A673 (cell line): ENCODE measurements around the gene PRR15. TPM values are rescaled to one million over a fixed set of nuclear protein-coding genes. Genes with fewer than 3 reads are reported as not detected.

Experiments used
- BruUV-seq: library from RNA; stranded (reverse); fragments of 400-500 nt; replicated peaks from 2 replicates; lab custom pipeline; 2021; lab: Mats Ljungman, UMichigan
- CTCF ChIA-PET: fragments of 300-600 bp; sonication (Branson Sonifier 250); formaldehyde crosslinking; loops from one replicate; lab custom pipeline; 2022; ENCODE audit warnings: antibody characterized with exemption; lab: Charles Lee
- POLR2A ChIA-PET: fragments of 300-600 bp; sonication (Branson Sonifier 250); formaldehyde crosslinking; loops from one replicate; lab custom pipeline; 2022; ENCODE audit warnings: antibody characterized with exemption; ENCODE audit not compliant: low non-redundant PET; lab: Charles Lee
- DNase-seq: peaks from one replicate; pipeline ENCODE4 v3.0.0-alpha.2; 2015; ENCODE audit warnings: low spot score
- H3K27ac ChIP-seq: fragments of 200-600 bp; sonication (generic); 2 replicates; pipeline ENCODE4 v1.5.1; 2016; ENCODE audit warnings: mixed run types, low read depth, mild to moderate bottlenecking, mixed read lengths, antibody characterized with exemption, low read length; ENCODE audit not compliant: poor library complexity, severe bottlenecking
- H3K27me3 ChIP-seq: fragments of 200-600 bp; sonication (generic); replicated peaks from 2 replicates; pipeline ENCODE4 v1.6.1; 2017; ENCODE audit warnings: mixed run types, low read depth, mild to moderate bottlenecking, mixed read lengths, antibody characterized with exemption, low read length; ENCODE audit not compliant: insufficient read depth, poor library complexity
- H3K36me3 ChIP-seq: fragments of 200-600 bp; sonication (generic); 2 replicates; pipeline ENCODE4 v1.6.1; 2016; ENCODE audit warnings: mixed run types, mild to moderate bottlenecking, mixed read lengths, antibody characterized with exemption, low read length; ENCODE audit not compliant: insufficient read depth, poor library complexity, severe bottlenecking
- H3K4me1 ChIP-seq: fragments of 200-600 bp; sonication (generic); 2 replicates; pipeline ENCODE4 v1.6.1; 2017; ENCODE audit warnings: mixed run types, mild to moderate bottlenecking, mixed read lengths, antibody characterized with exemption, low read length; ENCODE audit not compliant: insufficient read depth, poor library complexity, severe bottlenecking
- H3K4me3 ChIP-seq: fragments of 200-600 bp; sonication (generic); 2 replicates; pipeline ENCODE4 v1.5.1; 2016; ENCODE audit warnings: low read depth, mixed run types, mild to moderate bottlenecking, mixed read lengths, low read length; ENCODE audit not compliant: poor library complexity, severe bottlenecking
- H3K9me3 ChIP-seq: fragments of 200-600 bp; sonication (generic); 2 replicates; pipeline ENCODE4 v1.6.1; 2016; ENCODE audit warnings: mixed run types, low read depth, mild to moderate bottlenecking, mixed read lengths, antibody characterized with exemption, low read length; ENCODE audit not compliant: poor library complexity, severe bottlenecking
- EZH2 ChIP-seq: fragments of 200-600 bp; sonication (generic); IDR thresholded peaks from 2 replicates; pipeline ENCODE4 v1.6.1; 2017; ENCODE audit warnings: borderline replicate concordance, low read depth, mild to moderate bottlenecking, mixed read lengths, antibody characterized with exemption, low read length; ENCODE audit not compliant: poor library complexity, severe bottlenecking
- intact Hi-C: fragments of 100-400 bp; cut with micrococcal nuclease; formaldehyde crosslinking; loops from one replicate; pipeline ENCODE4 v1.10.0; 2022; ENCODE audit not compliant: unreplicated experiment
- total RNA-seq: library from RNA; stranded (reverse); gene quantifications from 2 replicates; pipeline ENCODE4 v1.2.3, GENCODE V29; 2021
- TF ChIP-seq, protein P1 (sequence below): fragments of 300-800, 200-600 bp; sonication (generic); conservative IDR thresholded peaks from 2 replicates; pipeline ENCODE4 v1.5.1; 2017; ENCODE audit warnings: low read depth, mild to moderate bottlenecking, antibody characterized with exemption, low read length, moderate library complexity, mixed read lengths

PRR15 gene
- total RNA-seq, 1 experiment from 2014 or later = 0.17 TPM

DNA sequence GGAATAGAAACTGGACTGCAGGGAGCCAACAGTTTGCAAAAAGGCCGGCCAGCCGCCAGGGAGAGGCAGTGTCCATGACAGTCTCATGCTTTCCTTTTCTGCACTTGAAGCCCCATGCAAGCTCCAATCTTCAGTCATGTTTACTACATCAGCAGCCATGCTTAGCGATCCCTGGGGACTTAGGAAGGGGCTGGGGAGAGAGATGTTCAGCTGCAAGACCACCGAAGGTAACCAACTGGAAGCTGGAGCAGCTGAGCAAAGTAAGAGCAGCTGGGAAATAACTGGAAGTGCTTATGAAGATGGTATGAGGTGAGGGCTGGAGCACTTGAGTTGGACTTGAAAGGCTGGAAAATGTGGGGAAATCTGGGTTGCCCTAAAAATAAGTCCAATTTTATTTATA is 37.0 kb downstream of the PRR15 start:
- Histone ChIP-seq H3K27ac (no peak overlapping the region), H3K27me3 (no peaks in the 10 kb centered on the region), H3K4me3 (no peak overlapping the region), H3K36me3 (no peaks in the 10 kb centered on the region), H3K4me1 (no peaks in the 10 kb centered on the region), H3K9me3 (no peaks in the 10 kb centered on the region)
- TF ChIP-seq, protein P1, sequence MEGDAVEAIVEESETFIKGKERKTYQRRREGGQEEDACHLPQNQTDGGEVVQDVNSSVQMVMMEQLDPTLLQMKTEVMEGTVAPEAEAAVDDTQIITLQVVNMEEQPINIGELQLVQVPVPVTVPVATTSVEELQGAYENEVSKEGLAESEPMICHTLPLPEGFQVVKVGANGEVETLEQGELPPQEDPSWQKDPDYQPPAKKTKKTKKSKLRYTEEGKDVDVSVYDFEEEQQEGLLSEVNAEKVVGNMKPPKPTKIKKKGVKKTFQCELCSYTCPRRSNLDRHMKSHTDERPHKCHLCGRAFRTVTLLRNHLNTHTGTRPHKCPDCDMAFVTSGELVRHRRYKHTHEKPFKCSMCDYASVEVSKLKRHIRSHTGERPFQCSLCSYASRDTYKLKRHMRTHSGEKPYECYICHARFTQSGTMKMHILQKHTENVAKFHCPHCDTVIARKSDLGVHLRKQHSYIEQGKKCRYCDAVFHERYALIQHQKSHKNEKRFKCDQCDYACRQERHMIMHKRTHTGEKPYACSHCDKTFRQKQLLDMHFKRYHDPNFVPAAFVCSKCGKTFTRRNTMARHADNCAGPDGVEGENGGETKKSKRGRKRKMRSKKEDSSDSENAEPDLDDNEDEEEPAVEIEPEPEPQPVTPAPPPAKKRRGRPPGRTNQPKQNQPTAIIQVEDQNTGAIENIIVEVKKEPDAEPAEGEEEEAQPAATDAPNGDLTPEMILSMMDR = no peak
- TF ChIP-seq EZH2 = no peak
- intact Hi-C loops = no loop called here
- BruUV-seq = no TSS peak
- no peak for DNase-seq
- ChIA-PET CTCF (no interaction called here), POLR2A (no interaction called here)

DNA sequence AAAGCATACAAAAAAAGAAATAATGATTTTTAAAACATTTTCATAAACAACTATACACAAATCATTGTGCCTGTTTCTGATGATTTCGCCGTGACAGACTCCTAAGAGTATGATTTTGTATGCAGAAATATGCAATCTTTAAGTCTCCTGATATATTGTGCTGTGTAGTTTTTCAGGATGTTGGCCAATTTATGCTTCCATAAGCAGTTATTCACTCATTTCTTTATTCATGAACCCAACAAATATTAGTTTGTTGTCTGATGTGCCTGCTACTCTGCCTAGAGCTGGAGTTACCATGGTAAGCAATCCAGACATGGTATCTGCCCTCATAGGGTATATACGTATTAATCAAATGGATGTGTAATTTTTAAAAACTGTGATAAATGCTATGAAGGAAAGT is 40.4 kb downstream of the PRR15 start:
- intact Hi-C loops = no loop called here
- TF ChIP-seq EZH2 = no peak
- TF ChIP-seq, protein P1 = no peak

DNA sequence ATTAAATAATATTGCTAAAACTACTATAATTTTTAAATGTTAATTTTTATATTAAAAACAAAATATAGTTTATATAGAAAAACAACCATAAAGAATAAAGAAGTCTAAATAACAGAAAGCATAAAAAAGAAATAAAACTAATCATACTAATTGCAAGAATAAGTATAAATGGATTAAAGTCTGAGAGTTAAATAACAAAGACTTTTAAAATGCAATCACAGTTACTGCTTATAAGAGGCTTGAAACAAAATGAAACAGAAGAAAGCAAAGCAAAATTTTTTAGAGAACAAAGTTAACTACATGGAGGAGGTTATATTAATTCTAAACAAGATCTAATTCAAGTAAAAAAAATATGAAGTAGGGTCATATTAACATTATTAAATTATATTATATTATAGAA is 41.1 kb downstream of the PRR15 start:
- Histone ChIP-seq H3K27ac (no peak overlapping the region), H3K27me3 (no peaks in the 10 kb centered on the region), H3K36me3 (no peaks in the 10 kb centered on the region), H3K4me3 (no peak overlapping the region), H3K4me1 (no peaks in the 10 kb centered on the region), H3K9me3 (no peaks in the 10 kb centered on the region)
- ChIA-PET CTCF (no interaction called here), POLR2A (no interaction called here)
- BruUV-seq = no TSS peak
- no peak for TF ChIP-seq EZH2
- TF ChIP-seq, protein P1 = no peak
- DNase-seq = no peak
- intact Hi-C loops = no loop called here

More for the DNA sequence above, 40.4 kb downstream of the PRR15 start:
- Histone ChIP-seq H3K36me3 (no peaks in the 10 kb centered on the region), H3K4me1 (no peaks in the 10 kb centered on the region), H3K4me3 (no peak overlapping the region), H3K9me3 (no peaks in the 10 kb centered on the region), H3K27me3 (no peaks in the 10 kb centered on the region), H3K27ac (no peak overlapping the region)
- DNase-seq = no peak
- POLR2A ChIA-PET = interaction anchor here (0.7 kb wide), 1 partner anchor 99 kb away, joined by 3 read pairs; no protein-coding TSS in a partner anchor
- no TSS peak for BruUV-seq
- CTCF ChIA-PET = no interaction called here
